H1 (cell line): ENCODE results near the gene MSI2. TPM values are rescaled to one million over a fixed set of nuclear protein-coding genes. Genes with fewer than 3 reads are reported as not detected.

Experiments
- CTCF ChIA-PET: fragments of 300-600 bp; sonication (Branson Sonifier 250); formaldehyde crosslinking; loops from one replicate; lab custom pipeline; 2021; ENCODE audit not compliant: partially characterized antibody; lab: Charles Lee
- POLR2A ChIA-PET: fragments of 300-600 bp; sonication (Branson Sonifier 250); formaldehyde crosslinking; loops from one replicate; lab custom pipeline; 2021; ENCODE audit warnings: inconsistent platforms; ENCODE audit not compliant: partially characterized antibody; lab: Charles Lee
- DNase-seq, 2 experiments: peaks; one replicate each; pipeline versions ENCODE4 v3.0.0 to v3.0.0-alpha.2; 2010 to 2022; ENCODE audit warnings: low spot score in 2 of 2, low read depth in 1 of 2, mixed read lengths in 1 of 2
- FAIRE-seq: peaks from 2 replicates; lab custom pipeline; 2011; peaks lifted over from hg19 to GRCh38; lab: Jason Lieb, UNC
- H2AFZ ChIP-seq: 2 replicates; pipeline ENCODE4 v1.8.1; 2012; ENCODE audit warnings: low read length, inconsistent platforms
- H2AK5ac ChIP-seq: 2 replicates; pipeline ENCODE4 v1.6.1; 2013; ENCODE audit warnings: low read depth, low read length
- H2BK120ac ChIP-seq: replicated peaks from 2 replicates; pipeline ENCODE3; 2013; ENCODE audit warnings: low read depth, low read length, inconsistent platforms
- H2BK12ac ChIP-seq: 2 replicates; pipeline ENCODE4 v1.6.1; 2013; ENCODE audit warnings: low read depth, low read length
- H2BK15ac ChIP-seq: 2 replicates; pipeline ENCODE4 v1.6.1; 2013; ENCODE audit warnings: low read length
- H2BK20ac ChIP-seq: 2 replicates; pipeline ENCODE4 v1.6.1; 2013; ENCODE audit warnings: low read length
- H2BK5ac ChIP-seq: 2 replicates; pipeline ENCODE4 v1.6.1; 2013; ENCODE audit warnings: low read depth, low read length
- H3K14ac ChIP-seq: 2 replicates; pipeline ENCODE4 v1.6.1; 2013; ENCODE audit warnings: inconsistent platforms; ENCODE audit not compliant: insufficient read length
- H3K18ac ChIP-seq: 2 replicates; pipeline ENCODE4 v1.6.1; 2013; ENCODE audit warnings: low read length; ENCODE audit errors: extremely low read depth
- H3K23ac ChIP-seq: 2 replicates; pipeline ENCODE4 v1.6.1; 2013; ENCODE audit warnings: inconsistent platforms; ENCODE audit not compliant: insufficient read length
- H3K23me2 ChIP-seq: 2 replicates; pipeline ENCODE4 v1.6.1; 2013; ENCODE audit warnings: low read depth, low read length
- H3K27ac ChIP-seq: 2 replicates; pipeline ENCODE4 v1.6.1; 2011; ENCODE audit warnings: low read depth, low read length, inconsistent platforms
- H3K27me3 ChIP-seq, 4 experiments: replicated peaks in 1 of 4; 1 replicate in 1 of 4; 2 replicates in 3 of 4; pipeline versions ENCODE4 v1.6.1 to v1.8.1; 2011 to 2013; ENCODE audit warnings: low read length in 3 of 4, mild to moderate bottlenecking in 3 of 4, inconsistent platforms in 2 of 4, mixed read lengths in 2 of 4, moderate library complexity in 1 of 4; ENCODE audit not compliant: control insufficient read depth in 3 of 4, insufficient read depth in 3 of 4; ENCODE audit errors: extremely low read depth in 1 of 4
- H3K36me3 ChIP-seq, 4 experiments: 2 replicates each; pipeline versions ENCODE4 v1.6.1 to v1.8.1; 2011 to 2013; ENCODE audit warnings: mild to moderate bottlenecking in 4 of 4, low read length in 3 of 4, moderate library complexity in 2 of 4, control low read depth in 1 of 4, inconsistent platforms in 1 of 4; ENCODE audit not compliant: insufficient read depth in 4 of 4, control insufficient read depth in 2 of 4
- H3K4ac ChIP-seq: replicated peaks from 2 replicates; pipeline ENCODE3; 2013; ENCODE audit warnings: low read length, low read depth, mixed read lengths, inconsistent platforms; ENCODE audit not compliant: insufficient read length
- H3K4me1 ChIP-seq, 4 experiments: replicated peaks in 1 of 4; 1 replicate in 1 of 4; 2 replicates in 3 of 4; pipeline versions ENCODE4 v1.6.1 to v1.8.1; 2011 to 2013; ENCODE audit warnings: low read length in 3 of 4, inconsistent platforms in 2 of 4, mixed read lengths in 1 of 4; ENCODE audit not compliant: insufficient read depth in 4 of 4, control insufficient read depth in 3 of 4
- H3K4me2 ChIP-seq, 2 experiments: 2 replicates each; pipeline versions ENCODE4 v1.6.1 to v1.8.1; 2011 to 2013; ENCODE audit warnings: low read depth in 2 of 2, low read length in 2 of 2, control low read depth in 1 of 2, inconsistent platforms in 1 of 2, mild to moderate bottlenecking in 1 of 2; ENCODE audit not compliant: insufficient read depth in 1 of 2
- H3K4me3 ChIP-seq, 4 experiments: fragments of 200-600, 300-600 bp in 1 of 4; sonication (generic), shearing (Covaris generic), sonication (Bioruptor Twin) in 1 of 4; 2 replicates each; pipeline versions ENCODE4 v1.5.1 to v1.8.1; 2011 to 2016; ENCODE audit warnings: low read length in 4 of 4, low read depth in 3 of 4, control low read depth in 2 of 4, inconsistent platforms in 2 of 4, mild to moderate bottlenecking in 2 of 4, mixed read lengths in 1 of 4, moderate library complexity in 1 of 4; ENCODE audit not compliant: insufficient read depth in 2 of 4; ENCODE audit errors: extremely low read depth in 1 of 4
- H3K56ac ChIP-seq: replicated peaks from 2 replicates; pipeline ENCODE3; 2013; ENCODE audit warnings: low read depth, mild to moderate bottlenecking, mixed read lengths, low read length, inconsistent platforms; ENCODE audit not compliant: insufficient read length
- H3K79me1 ChIP-seq: 2 replicates; pipeline ENCODE4 v1.6.1; 2013; ENCODE audit warnings: low read depth, low read length, control low read depth
- H3K79me2 ChIP-seq, 2 experiments: 2 replicates each; pipeline versions ENCODE4 v1.6.1 to v1.8.1; 2012 to 2013; ENCODE audit warnings: low read length in 2 of 2, mild to moderate bottlenecking in 2 of 2, inconsistent platforms in 1 of 2; ENCODE audit not compliant: insufficient read depth in 2 of 2, control insufficient read depth in 1 of 2
- H3K9ac ChIP-seq, 4 experiments: replicated peaks in 1 of 4; 1 replicate in 1 of 4; 2 replicates in 3 of 4; pipeline versions ENCODE4 v1.6.1 to v1.8.1; 2011 to 2013; ENCODE audit warnings: low read depth in 3 of 4, low read length in 3 of 4, control low read depth in 2 of 4, mild to moderate bottlenecking in 2 of 4, moderate library complexity in 2 of 4, inconsistent platforms in 1 of 4; ENCODE audit errors: extremely low read depth in 1 of 4
- H3K9me3 ChIP-seq, 2 experiments: 2 replicates each; pipeline versions ENCODE4 v1.6.1 to v1.8.1; 2012 to 2013; ENCODE audit warnings: mild to moderate bottlenecking in 2 of 2, moderate library complexity in 2 of 2, control low read depth in 1 of 2, inconsistent platforms in 1 of 2, low read depth in 1 of 2, low read length in 1 of 2, mixed read lengths in 1 of 2; ENCODE audit not compliant: insufficient read depth in 2 of 2
- H4K20me1 ChIP-seq, 2 experiments: replicated peaks in 1 of 2; 2 replicates each; pipeline versions ENCODE3 to v1.8.1; 2011 to 2013; ENCODE audit warnings: inconsistent platforms in 2 of 2, low read length in 2 of 2, mild to moderate bottlenecking in 1 of 2; ENCODE audit not compliant: insufficient read depth in 2 of 2, control insufficient read depth in 1 of 2
- H4K5ac ChIP-seq: 2 replicates; pipeline ENCODE4 v1.6.1; 2013; ENCODE audit warnings: low read length, low read depth, mixed read lengths, inconsistent platforms; ENCODE audit not compliant: insufficient read length
- H4K8ac ChIP-seq: 2 replicates; pipeline ENCODE4 v1.8.0; 2013; ENCODE audit warnings: mild to moderate bottlenecking, moderate library complexity, low read length, inconsistent platforms; ENCODE audit not compliant: insufficient read depth; ENCODE audit errors: extremely low read depth
- H4K91ac ChIP-seq: replicated peaks from 2 replicates; pipeline ENCODE3; 2013; ENCODE audit warnings: low read length, mixed read lengths, inconsistent platforms; ENCODE audit not compliant: insufficient read length
- WGBS, 2 experiments: shearing (Covaris generic) in 1 of 2; methylation state at CpG; one replicate each; pipeline versions ENCODE4 v1.1.6 to v1.1.7; 2013 to 2015; ENCODE audit warnings: low lambda C conversion rate in 2 of 2, mixed read lengths in 2 of 2, inconsistent platforms in 1 of 2, low coverage in 1 of 2, missing lambda C conversion rate in 1 of 2; ENCODE audit not compliant: insufficient replicate concordance in 2 of 2, insufficient coverage in 1 of 2, insufficient read length in 1 of 2; ENCODE audit errors: extremely low coverage in 1 of 2, missing lambda C conversion rate in 1 of 2; 5-methylcytosine and 5-hydroxymethylcytosine counted together
- polyA plus RNA-seq, 7 experiments: library from polyadenylated mRNA; depleted of rRNA in 3 of 7; stranded (reverse) in 5 of 7; unstranded in 2 of 7; fragments of >200 nt in 5 of 7; fragments of 200-250 nt in 2 of 7; gene quantifications; 1 replicate in 5 of 7; 2 replicates in 1 of 7; 4 replicates in 1 of 7; pipeline versions ENCODE4 v1.2.1 to v1.2.3, GENCODE V29; 2011 to 2013; ENCODE audit warnings: missing spikeins in 2 of 7, mixed read lengths in 2 of 7
- total RNA-seq: library from RNA; stranded (reverse); fragmentation: NEBNext Ultra II Directional; extraction: Animal tissue kit (Norgen Biotek cat#: 25700); gene quantifications from 2 replicates; pipeline ENCODE4 v1.2.1, GENCODE V29; 2021
- TF ChIP-seq, protein P1 (sequence below): IDR thresholded peaks from 2 replicates; pipeline ENCODE4 v1.6.1; 2012; ENCODE audit warnings: inconsistent platforms

Gene MSI2
- total and polyA plus RNA-seq, 2 of the 8 experiments (the other 6 are each of a cell fraction or from before 2014, with no cell fraction given): 36.7 to 80.6 TPM

DNA sequence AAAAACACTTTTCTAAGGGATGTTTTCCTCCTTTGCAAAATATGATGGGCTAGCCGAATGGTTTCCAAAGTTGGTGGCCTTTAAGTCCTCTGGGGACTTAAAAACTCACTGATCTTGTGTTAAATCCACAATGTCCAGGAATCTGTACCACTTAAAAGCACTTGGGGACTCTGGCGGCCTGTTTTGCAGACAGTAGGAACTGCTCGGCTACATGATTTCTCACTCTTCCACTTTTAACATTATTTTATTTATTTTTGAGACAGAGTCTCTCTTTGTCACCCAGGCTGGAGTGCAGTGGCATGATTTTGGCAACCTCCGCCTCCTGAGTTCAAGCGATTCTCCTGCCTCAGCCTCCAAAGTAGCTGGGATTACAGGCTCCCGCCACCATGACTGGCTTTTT, 9.1 kb upstream of the MSI2 start:
- Histone ChIP-seq H3K4me3 (no peak overlapping the region), H3K36me3 (no peaks in the 10 kb centered on the region), H3K79me1 (no peaks in the 10 kb centered on the region), H2AK5ac (no peak overlapping the region), H3K27ac (no peak overlapping the region), H2BK120ac (no peak overlapping the region), H2BK5ac (no peak overlapping the region), H2BK12ac (no peak overlapping the region), H3K14ac (no peak overlapping the region), H3K9ac (no peak overlapping the region), H4K91ac (no peak overlapping the region), H4K20me1 (no peaks in the 10 kb centered on the region), H3K23ac (no peak overlapping the region), H3K23me2 (no peaks in the 10 kb centered on the region), H2BK15ac (no peak overlapping the region), H3K27me3 (no peaks in the 10 kb centered on the region), H3K4me1 (peaks cover 0 to 3% (median under 1%) of the 10 kb centered on the region in 4 experiments; a peak in 2 of 7 replicates), H2BK20ac (no peak overlapping the region), H3K18ac (no peak overlapping the region), H3K56ac (no peak overlapping the region), H4K8ac (no peak overlapping the region), H3K9me3 (no peaks in the 10 kb centered on the region), H2AFZ (no peak overlapping the region), H4K5ac (no peak overlapping the region), H3K4ac (no peak overlapping the region), H3K4me2 (no peak overlapping the region), H3K79me2 (no peaks in the 10 kb centered on the region)
- WGBS, 2 experiments: 90% methylated on average over 6 of the region's 6 CpGs; no CpG with 5 or more reads in 1 of the 2 experiments
- ChIA-PET CTCF (interaction anchor here (1.1 to 2.0 kb wide), 4 partner anchors 18 to 494 kb away, joined by 3 to 5 read pairs (median 4); no protein-coding TSS in a partner anchor), POLR2A (no interaction called here)
- FAIRE-seq: no peak
- DNase-seq: no peak
- TF ChIP-seq, protein P1, sequence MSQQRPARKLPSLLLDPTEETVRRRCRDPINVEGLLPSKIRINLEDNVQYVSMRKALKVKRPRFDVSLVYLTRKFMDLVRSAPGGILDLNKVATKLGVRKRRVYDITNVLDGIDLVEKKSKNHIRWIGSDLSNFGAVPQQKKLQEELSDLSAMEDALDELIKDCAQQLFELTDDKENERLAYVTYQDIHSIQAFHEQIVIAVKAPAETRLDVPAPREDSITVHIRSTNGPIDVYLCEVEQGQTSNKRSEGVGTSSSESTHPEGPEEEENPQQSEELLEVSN: no peak
